Measurements from ENCODE around the gene POGK. TPM values are rescaled to one million over a fixed set of nuclear protein-coding genes. Genes with fewer than 3 reads are reported as not detected.

POGK gene
- total and polyA plus RNA-seq, 9 of the 15 experiments (the other 6 are each of a cell fraction or from before 2014, with no cell fraction given), result 6.1 to 44.5 (median 24.3) TPM

DNA sequence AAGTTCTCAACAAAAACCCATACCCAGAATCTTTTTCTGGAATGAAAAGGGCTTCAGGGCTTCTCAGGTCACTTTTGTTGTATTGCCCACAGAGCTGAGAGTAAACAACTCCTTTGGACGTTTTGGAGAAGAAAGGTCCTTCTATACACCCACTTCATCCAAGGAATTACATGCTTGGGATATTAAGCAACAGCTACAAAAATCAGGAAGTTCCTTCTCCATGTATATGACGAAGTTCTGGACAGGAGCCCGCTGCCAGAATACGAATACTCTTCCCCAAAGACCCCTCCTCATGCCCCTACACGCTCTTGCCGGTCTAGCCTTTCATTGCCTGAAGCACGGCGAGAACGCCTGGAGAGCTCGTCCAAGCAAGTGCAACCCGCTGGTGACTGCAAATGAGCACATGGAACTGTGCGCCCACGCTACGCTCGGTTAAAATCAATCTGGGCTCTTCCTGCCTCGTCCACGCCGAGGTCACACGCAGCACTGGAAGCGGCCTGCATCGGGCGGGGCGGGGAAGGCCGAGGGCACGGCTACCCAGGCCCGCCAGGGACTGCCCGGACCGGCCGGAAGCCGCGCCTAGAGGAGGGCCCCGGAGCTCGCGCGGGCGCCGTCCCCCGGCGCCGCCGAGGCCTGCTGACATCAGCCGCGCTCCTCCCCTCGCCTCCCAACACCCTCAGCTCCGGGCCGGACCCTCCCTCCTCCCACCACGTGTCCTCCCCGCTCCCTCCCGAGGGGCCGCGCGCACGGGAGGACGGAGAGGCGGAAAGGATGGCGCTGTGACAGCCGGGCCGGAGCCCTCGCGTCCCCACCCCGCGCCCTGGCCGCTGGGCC, at the start of gene POGK (continued):
- TF ChIP-seq, protein P1, sequence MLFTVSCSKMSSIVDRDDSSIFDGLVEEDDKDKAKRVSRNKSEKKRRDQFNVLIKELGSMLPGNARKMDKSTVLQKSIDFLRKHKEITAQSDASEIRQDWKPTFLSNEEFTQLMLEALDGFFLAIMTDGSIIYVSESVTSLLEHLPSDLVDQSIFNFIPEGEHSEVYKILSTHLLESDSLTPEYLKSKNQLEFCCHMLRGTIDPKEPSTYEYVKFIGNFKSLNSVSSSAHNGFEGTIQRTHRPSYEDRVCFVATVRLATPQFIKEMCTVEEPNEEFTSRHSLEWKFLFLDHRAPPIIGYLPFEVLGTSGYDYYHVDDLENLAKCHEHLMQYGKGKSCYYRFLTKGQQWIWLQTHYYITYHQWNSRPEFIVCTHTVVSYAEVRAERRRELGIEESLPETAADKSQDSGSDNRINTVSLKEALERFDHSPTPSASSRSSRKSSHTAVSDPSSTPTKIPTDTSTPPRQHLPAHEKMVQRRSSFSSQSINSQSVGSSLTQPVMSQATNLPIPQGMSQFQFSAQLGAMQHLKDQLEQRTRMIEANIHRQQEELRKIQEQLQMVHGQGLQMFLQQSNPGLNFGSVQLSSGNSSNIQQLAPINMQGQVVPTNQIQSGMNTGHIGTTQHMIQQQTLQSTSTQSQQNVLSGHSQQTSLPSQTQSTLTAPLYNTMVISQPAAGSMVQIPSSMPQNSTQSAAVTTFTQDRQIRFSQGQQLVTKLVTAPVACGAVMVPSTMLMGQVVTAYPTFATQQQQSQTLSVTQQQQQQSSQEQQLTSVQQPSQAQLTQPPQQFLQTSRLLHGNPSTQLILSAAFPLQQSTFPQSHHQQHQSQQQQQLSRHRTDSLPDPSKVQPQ (CRISPR knock-in tag; IDR thresholded peaks at IDR 0.05; ENCODE audit: borderline replicate concordance), result no peak
- TF ChIP-seq, protein P2, sequence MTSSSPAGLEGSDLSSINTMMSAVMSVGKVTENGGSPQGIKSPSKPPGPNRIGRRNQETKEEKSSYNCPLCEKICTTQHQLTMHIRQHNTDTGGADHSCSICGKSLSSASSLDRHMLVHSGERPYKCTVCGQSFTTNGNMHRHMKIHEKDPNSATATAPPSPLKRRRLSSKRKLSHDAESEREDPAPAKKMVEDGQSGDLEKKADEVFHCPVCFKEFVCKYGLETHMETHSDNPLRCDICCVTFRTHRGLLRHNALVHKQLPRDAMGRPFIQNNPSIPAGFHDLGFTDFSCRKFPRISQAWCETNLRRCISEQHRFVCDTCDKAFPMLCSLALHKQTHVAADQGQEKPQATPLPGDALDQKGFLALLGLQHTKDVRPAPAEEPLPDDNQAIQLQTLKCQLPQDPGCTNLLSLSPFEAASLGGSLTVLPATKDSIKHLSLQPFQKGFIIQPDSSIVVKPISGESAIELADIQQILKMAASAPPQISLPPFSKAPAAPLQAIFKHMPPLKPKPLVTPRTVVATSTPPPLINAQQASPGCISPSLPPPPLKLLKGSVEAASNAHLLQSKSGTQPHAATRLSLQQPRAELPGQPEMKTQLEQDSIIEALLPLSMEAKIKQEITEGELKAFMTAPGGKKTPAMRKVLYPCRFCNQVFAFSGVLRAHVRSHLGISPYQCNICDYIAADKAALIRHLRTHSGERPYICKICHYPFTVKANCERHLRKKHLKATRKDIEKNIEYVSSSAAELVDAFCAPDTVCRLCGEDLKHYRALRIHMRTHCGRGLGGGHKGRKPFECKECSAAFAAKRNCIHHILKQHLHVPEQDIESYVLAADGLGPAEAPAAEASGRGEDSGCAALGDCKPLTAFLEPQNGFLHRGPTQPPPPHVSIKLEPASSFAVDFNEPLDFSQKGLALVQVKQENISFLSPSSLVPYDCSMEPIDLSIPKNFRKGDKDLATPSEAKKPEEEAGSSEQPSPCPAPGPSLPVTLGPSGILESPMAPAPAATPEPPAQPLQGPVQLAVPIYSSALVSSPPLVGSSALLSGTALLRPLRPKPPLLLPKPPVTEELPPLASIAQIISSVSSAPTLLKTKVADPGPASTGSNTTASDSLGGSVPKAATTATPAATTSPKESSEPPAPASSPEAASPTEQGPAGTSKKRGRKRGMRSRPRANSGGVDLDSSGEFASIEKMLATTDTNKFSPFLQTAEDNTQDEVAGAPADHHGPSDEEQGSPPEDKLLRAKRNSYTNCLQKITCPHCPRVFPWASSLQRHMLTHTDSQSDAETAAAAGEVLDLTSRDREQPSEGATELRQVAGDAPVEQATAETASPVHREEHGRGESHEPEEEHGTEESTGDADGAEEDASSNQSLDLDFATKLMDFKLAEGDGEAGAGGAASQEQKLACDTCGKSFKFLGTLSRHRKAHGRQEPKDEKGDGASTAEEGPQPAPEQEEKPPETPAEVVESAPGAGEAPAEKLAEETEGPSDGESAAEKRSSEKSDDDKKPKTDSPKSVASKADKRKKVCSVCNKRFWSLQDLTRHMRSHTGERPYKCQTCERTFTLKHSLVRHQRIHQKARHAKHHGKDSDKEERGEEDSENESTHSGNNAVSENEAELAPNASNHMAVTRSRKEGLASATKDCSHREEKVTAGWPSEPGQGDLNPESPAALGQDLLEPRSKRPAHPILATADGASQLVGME (CRISPR knock-in tag; IDR thresholded peaks at IDR 0.05), result 0 out of 2 replicates have a peak, but pooled peaks have one; percentile 38
- TF ChIP-seq, protein P3, sequence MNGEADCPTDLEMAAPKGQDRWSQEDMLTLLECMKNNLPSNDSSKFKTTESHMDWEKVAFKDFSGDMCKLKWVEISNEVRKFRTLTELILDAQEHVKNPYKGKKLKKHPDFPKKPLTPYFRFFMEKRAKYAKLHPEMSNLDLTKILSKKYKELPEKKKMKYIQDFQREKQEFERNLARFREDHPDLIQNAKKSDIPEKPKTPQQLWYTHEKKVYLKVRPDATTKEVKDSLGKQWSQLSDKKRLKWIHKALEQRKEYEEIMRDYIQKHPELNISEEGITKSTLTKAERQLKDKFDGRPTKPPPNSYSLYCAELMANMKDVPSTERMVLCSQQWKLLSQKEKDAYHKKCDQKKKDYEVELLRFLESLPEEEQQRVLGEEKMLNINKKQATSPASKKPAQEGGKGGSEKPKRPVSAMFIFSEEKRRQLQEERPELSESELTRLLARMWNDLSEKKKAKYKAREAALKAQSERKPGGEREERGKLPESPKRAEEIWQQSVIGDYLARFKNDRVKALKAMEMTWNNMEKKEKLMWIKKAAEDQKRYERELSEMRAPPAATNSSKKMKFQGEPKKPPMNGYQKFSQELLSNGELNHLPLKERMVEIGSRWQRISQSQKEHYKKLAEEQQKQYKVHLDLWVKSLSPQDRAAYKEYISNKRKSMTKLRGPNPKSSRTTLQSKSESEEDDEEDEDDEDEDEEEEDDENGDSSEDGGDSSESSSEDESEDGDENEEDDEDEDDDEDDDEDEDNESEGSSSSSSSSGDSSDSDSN (IDR thresholded peaks at IDR 0.05; ENCODE audit: borderline replicate concordance in 1 of 2, low read depth in 2 of 2, low read length in 2 of 2), result peak; percentile 79 to 97
- TF ChIP-seq SP1 (CRISPR knock-in tag; IDR thresholded peaks at IDR 0.05), result 0 out of 2 replicates have a peak, but pooled peaks have one; percentile 1
- TF ChIP-seq KLF10 (CRISPR knock-in tag; IDR thresholded peaks at IDR 0.05), result no peak
- TF ChIP-seq, protein P4, sequence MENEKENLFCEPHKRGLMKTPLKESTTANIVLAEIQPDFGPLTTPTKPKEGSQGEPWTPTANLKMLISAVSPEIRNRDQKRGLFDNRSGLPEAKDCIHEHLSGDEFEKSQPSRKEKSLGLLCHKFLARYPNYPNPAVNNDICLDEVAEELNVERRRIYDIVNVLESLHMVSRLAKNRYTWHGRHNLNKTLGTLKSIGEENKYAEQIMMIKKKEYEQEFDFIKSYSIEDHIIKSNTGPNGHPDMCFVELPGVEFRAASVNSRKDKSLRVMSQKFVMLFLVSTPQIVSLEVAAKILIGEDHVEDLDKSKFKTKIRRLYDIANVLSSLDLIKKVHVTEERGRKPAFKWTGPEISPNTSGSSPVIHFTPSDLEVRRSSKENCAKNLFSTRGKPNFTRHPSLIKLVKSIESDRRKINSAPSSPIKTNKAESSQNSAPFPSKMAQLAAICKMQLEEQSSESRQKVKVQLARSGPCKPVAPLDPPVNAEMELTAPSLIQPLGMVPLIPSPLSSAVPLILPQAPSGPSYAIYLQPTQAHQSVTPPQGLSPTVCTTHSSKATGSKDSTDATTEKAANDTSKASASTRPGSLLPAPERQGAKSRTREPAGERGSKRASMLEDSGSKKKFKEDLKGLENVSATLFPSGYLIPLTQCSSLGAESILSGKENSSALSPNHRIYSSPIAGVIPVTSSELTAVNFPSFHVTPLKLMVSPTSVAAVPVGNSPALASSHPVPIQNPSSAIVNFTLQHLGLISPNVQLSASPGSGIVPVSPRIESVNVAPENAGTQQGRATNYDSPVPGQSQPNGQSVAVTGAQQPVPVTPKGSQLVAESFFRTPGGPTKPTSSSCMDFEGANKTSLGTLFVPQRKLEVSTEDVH (IDR thresholded peaks at IDR 0.05; ENCODE audit: low read depth, partially characterized antibody), result no peak
- TF ChIP-seq MCM2 (IDR thresholded peaks at IDR 0.05; ENCODE audit: low read depth), result no peak; the same call in 1 of the 2 replicates
- TF ChIP-seq MECOM (CRISPR knock-in tag; IDR thresholded peaks at IDR 0.05), result no peak
- TF ChIP-seq CBFA2T3 (IDR thresholded peaks at IDR 0.05), result no peak
- TF ChIP-seq PTBP1 (IDR thresholded peaks at IDR 0.05; ENCODE audit: low read depth, low read length), result no peak
- TF ChIP-seq ARID1B (IDR thresholded peaks at IDR 0.05), result no peak
- peak; percentile 92 for TF ChIP-seq MYC (IDR thresholded peaks at IDR 0.05; ENCODE audit: low read depth, low read length)
- no peak for TF ChIP-seq MYC (CRISPR knock-in tag; IDR thresholded peaks at IDR 0.05; ENCODE audit: borderline replicate concordance, low read depth)
